GM10266 (cell line): ENCODE results near the gene CAMK2N1.

Experiments
- DNase-seq: peaks from one replicate; pipeline ENCODE4 v3.0.0; 2012; ENCODE audit errors: extremely low spot score
- CTCF ChIP-seq: IDR thresholded peaks from 2 replicates; pipeline ENCODE4 v1.5.1; 2012; ENCODE audit warnings: mild to moderate bottlenecking, low read depth; ENCODE audit not compliant: control insufficient read depth, insufficient read depth; ENCODE audit errors: missing control alignments

The CAMK2N1 gene

GRCh38 chr1:20487236-20487590, 1.2 kb upstream of the CAMK2N1 start:
- TF ChIP-seq CTCF, result no peak
- no peak for DNase-seq

DNA sequence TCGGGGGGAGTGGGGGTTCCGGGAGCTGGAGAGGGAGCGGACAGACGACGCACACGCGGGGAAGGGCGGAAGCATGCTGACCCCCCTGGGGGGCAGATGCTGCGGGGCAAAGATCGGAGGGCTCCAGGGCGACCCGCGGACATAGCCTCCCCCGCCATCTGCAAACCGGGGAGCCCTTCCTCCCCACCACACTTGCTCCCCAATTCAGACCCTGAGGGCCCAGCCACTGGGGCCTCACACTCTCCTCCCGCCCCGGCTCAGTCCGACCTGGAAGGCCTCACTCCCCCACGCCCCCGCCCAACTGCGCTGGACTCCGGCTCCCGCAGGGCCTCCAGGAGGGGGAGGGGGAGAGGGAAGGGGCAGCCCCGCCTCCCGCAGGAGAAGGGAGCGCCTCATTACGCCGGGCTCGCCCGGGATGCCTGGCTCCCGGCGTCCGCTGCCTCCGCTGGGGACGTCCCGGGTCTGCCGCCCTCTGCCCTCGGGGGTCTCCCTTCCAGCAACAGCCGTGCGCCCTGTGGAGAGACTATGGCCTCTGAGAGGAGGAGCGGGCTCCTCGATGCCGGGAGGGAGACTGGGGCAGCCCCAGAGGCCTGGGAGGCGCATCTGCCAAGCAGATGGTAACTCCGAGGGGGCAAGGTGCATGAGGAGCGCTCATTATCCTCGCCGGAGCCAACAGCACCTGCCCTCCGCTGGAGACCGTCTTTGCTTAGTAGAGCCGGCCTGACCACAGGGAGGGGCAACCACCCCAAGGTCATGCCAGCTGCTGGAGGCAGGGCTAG, 636 bp upstream of the CAMK2N1 start:
- no peak for DNase-seq
- TF ChIP-seq CTCF, result no peak

DNA sequence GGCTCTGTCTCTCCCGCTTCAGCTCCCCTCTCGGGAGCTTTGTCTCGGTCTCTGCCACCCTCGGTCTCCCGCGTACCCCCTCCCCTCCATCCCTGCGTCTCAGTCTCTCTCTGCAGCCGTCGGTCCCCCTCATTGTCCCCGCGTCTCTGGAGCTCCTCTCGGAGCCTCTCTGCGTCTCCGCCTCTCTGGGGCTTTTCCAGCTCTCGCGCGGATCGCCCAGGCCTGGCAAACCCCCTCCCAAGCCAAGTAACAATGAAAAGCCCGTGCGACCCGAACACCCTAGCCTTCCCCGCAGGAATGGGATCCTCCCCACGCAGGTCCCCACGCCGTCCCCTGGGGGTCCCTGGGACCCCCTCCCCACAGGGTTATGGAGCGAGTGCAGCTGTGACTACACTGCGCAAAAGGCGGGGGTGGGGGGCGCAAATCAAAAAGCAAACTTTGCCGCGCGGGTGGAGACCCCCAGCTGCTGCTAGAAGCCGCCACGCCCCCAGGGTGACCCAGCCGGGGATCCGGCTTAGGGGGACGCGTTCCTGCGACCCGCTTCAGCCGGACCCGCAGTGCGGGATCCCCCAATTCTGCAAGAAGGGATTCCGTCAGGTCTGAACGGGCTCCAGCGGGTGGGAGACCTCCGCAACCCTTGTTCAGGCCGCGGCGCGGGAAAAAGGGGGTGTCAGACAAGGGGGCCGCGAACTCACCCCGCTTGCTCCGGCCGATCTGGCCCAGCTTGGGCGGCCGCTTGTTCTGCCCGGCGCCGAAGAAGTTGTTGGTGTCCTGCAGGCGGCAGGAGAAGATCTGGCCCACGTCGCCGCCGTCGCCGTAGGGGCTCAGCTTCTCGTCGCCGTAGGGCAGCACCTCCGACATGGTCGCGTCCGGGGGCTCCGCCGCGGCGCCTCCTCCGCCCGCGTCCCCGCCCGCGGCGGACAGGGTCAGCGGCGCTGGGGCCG, 1.2 kb downstream of the CAMK2N1 start:
- no peak for TF ChIP-seq CTCF
- no peak for DNase-seq

DNA sequence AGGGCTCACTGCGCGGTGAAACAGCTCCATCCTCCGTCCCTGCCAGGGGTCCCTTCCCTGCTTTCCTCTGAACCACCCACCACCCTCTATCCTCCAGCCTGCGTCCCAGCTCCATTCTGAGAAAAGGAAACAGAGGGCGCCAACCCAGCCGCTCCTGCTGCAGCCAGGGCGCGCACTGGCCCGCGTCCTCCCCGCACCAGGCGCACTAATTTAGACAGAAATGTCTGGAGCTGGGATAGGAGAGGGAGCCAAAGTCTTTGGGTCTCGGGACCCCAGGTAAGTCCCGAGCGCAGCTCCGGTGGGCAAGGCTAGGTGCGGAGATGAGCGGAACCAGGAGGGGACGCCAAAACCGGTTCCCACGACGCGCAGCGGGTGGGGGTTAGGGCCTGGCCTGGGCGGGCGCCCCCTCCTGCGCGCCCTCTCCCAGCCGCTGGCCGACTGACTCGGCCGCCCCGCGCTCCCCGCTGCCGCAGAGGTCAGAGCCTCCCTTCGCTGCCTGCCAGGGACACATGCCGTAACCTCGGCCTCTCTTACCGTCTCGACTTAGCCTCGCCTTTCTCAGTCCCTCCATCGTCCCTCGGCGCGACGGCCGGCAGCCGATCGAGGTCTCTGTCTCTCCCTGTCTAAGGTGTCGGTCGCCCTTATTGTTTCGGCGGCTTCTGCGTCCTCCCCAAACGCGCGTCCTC, 2.0 kb downstream of the CAMK2N1 start:
- no peak for TF ChIP-seq CTCF
- peak; percentile 45 for DNase-seq

DNA sequence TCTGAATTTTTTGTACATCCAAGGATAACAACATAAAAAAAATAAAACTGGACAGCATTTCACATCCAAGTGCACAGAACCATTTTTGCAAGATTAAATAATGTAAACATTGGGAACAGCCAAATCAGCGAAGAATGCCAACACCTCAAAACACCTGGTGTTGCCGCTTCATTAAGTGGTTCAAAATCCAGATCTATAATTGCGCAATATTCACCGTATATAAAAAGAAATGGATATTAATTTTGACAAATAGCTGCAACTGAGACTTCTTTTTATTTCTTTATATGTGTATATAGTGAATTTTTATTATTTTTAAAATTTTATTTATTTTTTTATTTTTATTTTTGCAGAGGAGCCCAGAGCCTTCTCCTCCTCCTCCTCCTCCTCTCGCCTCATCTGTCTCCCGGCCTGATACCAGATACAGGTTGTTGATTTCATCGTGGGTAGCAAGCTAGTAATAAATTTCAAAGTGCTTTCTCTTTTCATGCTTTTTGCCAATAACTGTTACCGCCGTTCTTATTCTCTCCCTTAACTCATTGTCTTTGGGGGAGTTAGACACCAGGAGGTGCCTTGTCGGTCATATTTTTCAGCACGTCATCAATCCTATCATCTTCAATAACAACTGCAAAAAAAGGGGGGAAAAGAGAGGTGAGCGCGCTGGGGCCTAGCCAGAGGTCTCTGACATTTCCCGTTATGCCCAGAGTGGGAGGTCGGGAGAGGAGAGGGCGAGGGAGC, 2.7 kb downstream of the CAMK2N1 start:
- TF ChIP-seq CTCF, result no peak
- DNase-seq, result no peak

- TF ChIP-seq CTCF, result no peak
- no peak for DNase-seq
Measured at GRCh38 chr1:20481643-20482498, 4.1 kb downstream of the CAMK2N1 start.
